ENCODE data around the gene AVL9. TPM values are rescaled to one million over a fixed set of nuclear protein-coding genes. Genes with fewer than 3 reads are reported as not detected.
"Not testable (repeated sequence)": the region's sequence is repeated elsewhere in the genome, so short reads cannot be mapped to it uniquely, and the experiment has no call there.

AVL9 gene
- total RNA-seq, 2 donors from 2014 or later, result 86.1 to 97.3 TPM

GRCh38 chr7:32587411-32587948 is 92.2 kb downstream of the AVL9 start:
- Histone ChIP-seq H3K9ac (ENCODE audit: low read depth in 2 of 2, low read length in 2 of 2) (no peak overlapping the region), H3K36me3 (peaks cover 3% of the 10 kb centered on the region), H3K27ac (peak overlapping the region; percentile 34), H3K9me3 (no peaks in the 10 kb centered on the region), H3K4me1 (no peaks in the 10 kb centered on the region), H3K27me3 (no peaks in the 10 kb centered on the region), H3K4me3 (no peak overlapping the region)
- intact Hi-C loops (cut with DNase I), result no loop called here
- TF ChIP-seq CTCF (IDR thresholded peaks at IDR 0.05), result no peak
- DNase-seq, result no peak

GRCh38 chr7:32588657-32589056 is 93.4 kb downstream of the AVL9 start:
- intact Hi-C loops (cut with DNase I), result no loop called here
- Histone ChIP-seq H3K27me3 (no peaks in the 10 kb centered on the region), H3K9ac (ENCODE audit: low read depth in 2 of 2, low read length in 2 of 2) (no peak overlapping the region), H3K27ac (no peak overlapping the region), H3K4me3 (no peak overlapping the region), H3K4me1 (no peaks in the 10 kb centered on the region), H3K9me3 (no peaks in the 10 kb centered on the region), H3K36me3 (peaks cover 3% of the 10 kb centered on the region)
- no peak for DNase-seq
- TF ChIP-seq CTCF (IDR thresholded peaks at IDR 0.05), result no peak

- Histone ChIP-seq H3K9me3 (no peaks in the 10 kb centered on the region), H3K27ac (no peak overlapping the region), H3K4me1 (no peaks in the 10 kb centered on the region), H3K36me3 (no peaks in the 10 kb centered on the region), H3K27me3 (no peaks in the 10 kb centered on the region), H3K9ac (ENCODE audit: low read depth in 2 of 2, low read length in 2 of 2) (no peak overlapping the region), H3K4me3 (no peak overlapping the region)
- TF ChIP-seq CTCF (IDR thresholded peaks at IDR 0.05), result no peak
- no peak for DNase-seq
- intact Hi-C loops (cut with DNase I), result no loop called here
These were observed 96.6 kb downstream of the AVL9 start for GRCh38 chr7:32591938-32592337.

GRCh38 chr7:32592701-32593100 is 97.4 kb downstream of the AVL9 start:
- Histone ChIP-seq H3K4me1 (no peaks in the 10 kb centered on the region), H3K4me3 (no peak overlapping the region), H3K27me3 (no peaks in the 10 kb centered on the region), H3K36me3 (no peaks in the 10 kb centered on the region), H3K27ac (no peak overlapping the region), H3K9ac (ENCODE audit: low read depth in 2 of 2, low read length in 2 of 2) (no peak overlapping the region), H3K9me3 (no peaks in the 10 kb centered on the region)
- no peak for DNase-seq
- TF ChIP-seq CTCF (IDR thresholded peaks at IDR 0.05), result no peak
- intact Hi-C loops (cut with DNase I), result no loop called here

DNA sequence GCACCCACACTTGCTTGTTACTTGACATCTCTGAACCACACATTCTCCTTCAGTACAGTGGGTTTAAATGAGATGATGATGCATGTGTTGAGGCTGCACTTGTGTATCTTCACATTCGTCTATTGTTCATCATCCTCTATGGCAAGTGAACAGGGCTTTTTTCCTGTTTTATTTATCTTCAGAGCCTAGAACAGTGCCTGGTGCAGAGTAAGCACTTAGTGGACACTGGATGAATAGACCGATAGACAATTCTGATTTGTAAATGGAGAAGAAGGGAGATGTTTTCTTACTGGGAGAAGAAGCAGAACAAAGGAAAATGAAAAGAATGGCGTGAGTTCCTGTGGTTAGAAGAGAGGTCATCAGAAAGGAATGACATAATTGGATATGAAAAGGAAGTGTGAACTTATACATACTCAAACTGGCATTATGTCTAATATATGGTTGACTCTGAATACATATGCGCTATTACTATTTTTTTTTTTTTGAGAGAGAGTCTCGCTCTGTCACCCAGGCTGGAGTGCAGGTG is 99.7 kb downstream of the AVL9 start:
- no peak overlapping the region for H3K4me3 ChIP-seq
- no peak for DNase-seq
- no peaks in the 10 kb centered on the region for H3K9me3 ChIP-seq
- no peaks in the 10 kb centered on the region for H3K27me3 ChIP-seq
- H3K4me1 ChIP-seq, result no peaks in the 10 kb centered on the region
- intact Hi-C loops (cut with DNase I), result no loop called here
- no peak overlapping the region for H3K27ac ChIP-seq
- TF ChIP-seq CTCF (IDR thresholded peaks at IDR 0.05), result no peak
- no peaks in the 10 kb centered on the region for H3K36me3 ChIP-seq
- no peak overlapping the region for H3K9ac ChIP-seq (ENCODE audit: low read depth in 2 of 2, low read length in 2 of 2)

DNA sequence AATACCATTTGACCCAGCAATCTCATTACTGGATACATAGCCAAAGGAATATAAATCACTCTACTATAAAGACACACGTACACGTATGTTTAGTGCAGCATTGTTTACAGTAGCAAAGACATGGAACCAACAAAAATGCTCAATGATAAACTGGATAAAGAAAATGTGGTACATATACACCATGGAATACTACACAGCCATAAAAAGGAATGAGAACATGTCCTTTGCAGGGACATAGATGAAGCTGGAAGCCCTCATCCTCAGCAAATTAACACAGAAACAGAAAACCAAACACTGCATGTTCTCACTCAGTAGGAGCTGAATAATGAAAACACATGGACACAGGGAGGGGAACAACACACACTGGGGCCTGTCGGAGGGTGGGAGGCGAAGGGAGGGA is 105.9 kb downstream of the AVL9 start:
- intact Hi-C loops (cut with DNase I); H3K27me3 ChIP-seq; H3K36me3 ChIP-seq; H3K9me3 ChIP-seq; H3K27ac ChIP-seq; DNase-seq; H3K9ac ChIP-seq (ENCODE audit: low read depth in 2 of 2, low read length in 2 of 2); H3K4me1 ChIP-seq; H3K4me3 ChIP-seq: not testable (repeated sequence)

Data from colonic mucosa (tissue), 4 donors.